ENCODE data around the gene ZDHHC3.

DNA sequence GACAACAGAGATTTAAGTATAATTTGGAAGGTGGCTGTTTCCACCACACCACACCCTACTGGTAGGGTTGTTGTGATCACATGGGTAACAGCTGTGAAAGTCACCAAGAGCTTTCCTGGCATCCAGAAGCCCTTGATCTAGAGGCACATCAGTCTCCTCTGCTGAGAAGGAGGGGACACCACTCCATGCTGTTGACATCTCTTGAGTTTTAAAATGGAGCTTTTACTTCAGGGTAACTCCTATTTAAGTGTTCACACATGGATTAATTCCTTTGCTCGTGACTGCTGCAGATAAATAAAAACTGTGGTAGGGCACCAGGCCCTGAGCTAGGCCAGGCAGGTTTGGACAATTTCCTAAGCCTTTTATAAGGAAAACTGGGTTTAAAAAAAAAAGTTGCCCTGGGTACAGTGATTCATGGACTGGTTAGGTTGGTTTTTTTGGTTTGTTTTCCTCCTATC, 7.5 kb upstream of the ZDHHC3 start:
- TF ChIP-seq NR1H2 (CRISPR knock-in tag; IDR thresholded peaks at IDR 0.05) (no peak), FOXP1 (CRISPR knock-in tag; IDR thresholded peaks at IDR 0.05; ENCODE audit: borderline replicate concordance) (no peak), MAX (CRISPR knock-in tag; IDR thresholded peaks at IDR 0.05) (no peak), FOXP4 (CRISPR knock-in tag; IDR thresholded peaks at IDR 0.05) (no peak), CTCF (IDR thresholded peaks at IDR 0.05) (no peak), GABPB1 (CRISPR knock-in tag; IDR thresholded peaks at IDR 0.05) (no peak), ELF4 (CRISPR knock-in tag; IDR thresholded peaks at IDR 0.05; ENCODE audit: low read depth) (no peak), ZBTB43 (CRISPR knock-in tag; IDR thresholded peaks at IDR 0.05) (no peak), NFATC4 (CRISPR knock-in tag; IDR thresholded peaks at IDR 0.05) (no peak), ESRRA (CRISPR knock-in tag; IDR thresholded peaks at IDR 0.05; ENCODE audit: borderline replicate concordance) (no peak), ZBTB21 (CRISPR knock-in tag; IDR thresholded peaks at IDR 0.05; ENCODE audit: borderline replicate concordance) (no peak)
- TF ChIP-seq, protein P1, sequence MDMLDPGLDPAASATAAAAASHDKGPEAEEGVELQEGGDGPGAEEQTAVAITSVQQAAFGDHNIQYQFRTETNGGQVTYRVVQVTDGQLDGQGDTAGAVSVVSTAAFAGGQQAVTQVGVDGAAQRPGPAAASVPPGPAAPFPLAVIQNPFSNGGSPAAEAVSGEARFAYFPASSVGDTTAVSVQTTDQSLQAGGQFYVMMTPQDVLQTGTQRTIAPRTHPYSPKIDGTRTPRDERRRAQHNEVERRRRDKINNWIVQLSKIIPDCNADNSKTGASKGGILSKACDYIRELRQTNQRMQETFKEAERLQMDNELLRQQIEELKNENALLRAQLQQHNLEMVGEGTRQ (CRISPR knock-in tag; IDR thresholded peaks at IDR 0.05) = no peak
- TF ChIP-seq, protein P2, sequence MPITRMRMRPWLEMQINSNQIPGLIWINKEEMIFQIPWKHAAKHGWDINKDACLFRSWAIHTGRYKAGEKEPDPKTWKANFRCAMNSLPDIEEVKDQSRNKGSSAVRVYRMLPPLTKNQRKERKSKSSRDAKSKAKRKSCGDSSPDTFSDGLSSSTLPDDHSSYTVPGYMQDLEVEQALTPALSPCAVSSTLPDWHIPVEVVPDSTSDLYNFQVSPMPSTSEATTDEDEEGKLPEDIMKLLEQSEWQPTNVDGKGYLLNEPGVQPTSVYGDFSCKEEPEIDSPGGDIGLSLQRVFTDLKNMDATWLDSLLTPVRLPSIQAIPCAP (CRISPR knock-in tag; IDR thresholded peaks at IDR 0.05) = no peak
